Bronchial epithelial cell (primary cell): ENCODE data around the gene ZNF330. TPM values are rescaled to one million over a fixed set of nuclear protein-coding genes. Genes with fewer than 3 reads are reported as not detected.

Experiments
- DNase-seq: peaks from one replicate; pipeline ENCODE4 v3.0.0-alpha.2; 2010; ENCODE audit warnings: low read depth
- FAIRE-seq: peaks from 2 replicates; lab custom pipeline; 2011; peaks lifted over from hg19 to GRCh38; lab: Jason Lieb, UNC
- H3K27me3 ChIP-seq: 2 replicates; pipeline ENCODE4 v1.5.1; 2011; ENCODE audit warnings: low read length; ENCODE audit not compliant: control insufficient read depth, insufficient read depth
- H3K36me3 ChIP-seq: 2 replicates; pipeline ENCODE4 v1.5.1; 2011; ENCODE audit warnings: low read length; ENCODE audit not compliant: control insufficient read depth, insufficient read depth
- H3K4me3 ChIP-seq: 2 replicates; pipeline ENCODE4 v1.5.1; 2011; ENCODE audit warnings: mild to moderate bottlenecking, low read depth, low read length, control low read depth
- CTCF ChIP-seq: IDR thresholded peaks from 2 replicates; pipeline ENCODE4 v1.5.1; 2011; ENCODE audit warnings: mild to moderate bottlenecking, moderate library complexity, low read length, control low read depth, inconsistent platforms; ENCODE audit not compliant: insufficient read depth, severe bottlenecking
- total RNA-seq: library from RNA; depleted of rRNA; stranded (reverse); fragments of >200 nt; gene quantifications from 2 replicates; pipeline ENCODE4 v1.2.1, GENCODE V29; 2014

The ZNF330 gene
- total RNA-seq, 1 donor from 2014 or later, result 42.4 TPM

- no peak for TF ChIP-seq CTCF
- Histone ChIP-seq H3K4me3 (no peak overlapping the region), H3K27me3 (no peaks in the 10 kb centered on the region), H3K36me3 (no peaks in the 10 kb centered on the region)
- FAIRE-seq (no peak), DNase-seq (no peak)
Observed at GRCh38 chr4:141210168-141210567, 10.5 kb upstream of the ZNF330 start.

- DNase-seq, result no peak
- FAIRE-seq, result no peak
- Histone ChIP-seq H3K36me3 (no peaks in the 10 kb centered on the region), H3K4me3 (no peak overlapping the region), H3K27me3 (no peaks in the 10 kb centered on the region)
- TF ChIP-seq CTCF, result no peak
Observed at GRCh38 chr4:141213550-141213991, 7.1 kb upstream of the ZNF330 start.

GRCh38 chr4:141215030-141215429, 5.7 kb upstream of the ZNF330 start:
- Histone ChIP-seq H3K36me3 (no peaks in the 10 kb centered on the region), H3K27me3 (no peaks in the 10 kb centered on the region), H3K4me3 (no peak overlapping the region)
- TF ChIP-seq CTCF, result no peak
- no peak for DNase-seq
- peak; percentile 23 for FAIRE-seq

- no peaks in the 10 kb centered on the region for H3K27me3 ChIP-seq
- DNase-seq, result no peak
- no peaks in the 10 kb centered on the region for H3K36me3 ChIP-seq
- no peak for FAIRE-seq
- no peak overlapping the region for H3K4me3 ChIP-seq
- TF ChIP-seq CTCF, result no peak
Observed at GRCh38 chr4:141216002-141216761, 4.5 kb upstream of the ZNF330 start.

- H3K4me3 ChIP-seq, result no peak overlapping the region
- FAIRE-seq (no peak), DNase-seq (no peak)
Observed at GRCh38 chr4:141220271-141220670, 424 bp upstream of the ZNF330 start.

More at GRCh38 chr4:141220271-141220670, 424 bp upstream of the ZNF330 start:
- Histone ChIP-seq H3K36me3 (peaks cover 1% of the 10 kb centered on the region), H3K27me3 (no peaks in the 10 kb centered on the region)
- TF ChIP-seq CTCF, result no peak
